ENCODE results near the gene EBF3.

EBF3 gene

DNA sequence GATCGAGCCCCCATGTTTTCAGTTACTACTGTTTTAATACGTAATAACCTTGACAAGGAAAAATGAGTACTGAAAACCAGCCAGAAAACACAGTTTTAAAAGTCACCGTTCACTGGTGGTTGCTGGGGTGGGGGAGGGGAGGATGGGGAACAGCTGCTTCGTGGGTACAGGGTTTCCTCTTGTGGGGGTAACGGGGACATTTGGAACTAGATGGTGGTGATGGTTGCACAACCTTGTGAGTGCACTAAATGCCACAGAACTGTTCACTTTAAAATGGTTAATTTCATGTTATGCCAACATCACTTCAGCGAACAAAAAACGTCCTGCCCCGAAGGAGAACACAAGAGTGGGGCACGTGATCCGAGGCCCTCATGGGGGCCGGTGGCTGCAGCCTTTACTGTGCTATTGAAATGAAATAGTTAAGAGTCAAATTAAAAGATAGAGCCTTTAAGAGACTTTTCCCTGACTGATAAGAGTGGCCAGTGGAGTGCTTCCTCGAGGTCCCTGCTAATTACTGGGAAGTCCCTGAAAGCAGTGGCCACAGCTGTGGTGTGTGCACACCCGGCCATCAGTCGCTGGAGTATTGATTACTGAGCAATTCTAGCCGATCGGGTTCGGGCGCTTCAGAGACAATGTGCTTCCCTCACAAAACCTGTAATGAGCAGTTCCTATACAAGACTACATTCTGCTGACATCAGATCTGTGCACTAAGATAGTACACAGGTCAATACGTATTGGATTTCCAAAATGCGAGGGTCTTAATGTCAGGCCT lies 80.3 kb downstream of the EBF3 start:
- peaks cover 4% of the 10 kb centered on the region for H3K4me1 ChIP-seq (ENCODE audit: insufficient read depth, low read length)
- H3K4me3 ChIP-seq (ENCODE audit: low read length): no peak overlapping the region
- H3K36me3 ChIP-seq (ENCODE audit: insufficient read depth, low read length): no peaks in the 10 kb centered on the region
- no peaks in the 10 kb centered on the region for H3K27me3 ChIP-seq (ENCODE audit: insufficient read depth, low read length)
- H2AFZ ChIP-seq (ENCODE audit: low read depth, low read length): no peak overlapping the region
- no peaks in the 10 kb centered on the region for H3K9me3 ChIP-seq (ENCODE audit: low read length)

DNA sequence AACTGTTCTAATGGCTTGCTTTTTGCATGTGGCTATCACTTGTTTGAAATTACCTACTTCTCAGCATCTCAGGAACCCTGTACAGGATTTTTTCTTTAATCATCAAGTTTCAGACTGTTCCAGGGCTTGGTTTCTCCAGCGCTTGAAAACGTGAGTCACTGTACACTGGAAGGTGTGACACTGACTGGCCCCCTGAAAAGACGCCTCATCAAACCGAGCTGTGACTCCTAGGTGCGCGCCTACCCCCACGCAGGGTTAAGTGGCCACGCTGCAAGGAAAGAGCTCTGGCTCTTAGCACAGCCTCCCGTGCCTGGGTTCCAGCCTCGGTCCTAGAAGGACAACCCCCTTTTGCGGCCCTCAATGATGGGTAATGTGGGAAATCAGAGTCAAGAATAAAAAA lies 81.0 kb downstream of the EBF3 start:
- Histone ChIP-seq H2AFZ (ENCODE audit: low read depth, low read length) (no peak overlapping the region), H3K36me3 (ENCODE audit: insufficient read depth, low read length) (no peaks in the 10 kb centered on the region), H3K4me3 (ENCODE audit: low read length) (no peak overlapping the region), H3K4me1 (ENCODE audit: insufficient read depth, low read length) (peaks cover 4% of the 10 kb centered on the region), H3K9me3 (ENCODE audit: low read length) (no peaks in the 10 kb centered on the region), H3K27me3 (ENCODE audit: insufficient read depth, low read length) (no peaks in the 10 kb centered on the region)

GRCh38 chr10:129882291-129883010 lies 81.6 kb downstream of the EBF3 start:
- H3K36me3 ChIP-seq (ENCODE audit: insufficient read depth, low read length): no peaks in the 10 kb centered on the region
- no peaks in the 10 kb centered on the region for H3K27me3 ChIP-seq (ENCODE audit: insufficient read depth, low read length)
- H3K4me3 ChIP-seq (ENCODE audit: low read length): no peak overlapping the region
- no peak overlapping the region for H2AFZ ChIP-seq (ENCODE audit: low read depth, low read length)
- peaks cover 4% of the 10 kb centered on the region for H3K4me1 ChIP-seq (ENCODE audit: insufficient read depth, low read length)
- no peaks in the 10 kb centered on the region for H3K9me3 ChIP-seq (ENCODE audit: low read length)

- H3K9me3 ChIP-seq (ENCODE audit: low read length): no peaks in the 10 kb centered on the region
- H3K4me1 ChIP-seq (ENCODE audit: insufficient read depth, low read length): peaks cover 2% of the 10 kb centered on the region
- no peaks in the 10 kb centered on the region for H3K27me3 ChIP-seq (ENCODE audit: insufficient read depth, low read length)
- H2AFZ ChIP-seq (ENCODE audit: low read depth, low read length): no peak overlapping the region
- H3K36me3 ChIP-seq (ENCODE audit: insufficient read depth, low read length): no peaks in the 10 kb centered on the region
- no peak overlapping the region for H3K4me3 ChIP-seq (ENCODE audit: low read length)
Observed at GRCh38 chr10:129881641-129882040, 82.4 kb downstream of the EBF3 start.

GRCh38 chr10:129880191-129880870 lies 83.7 kb downstream of the EBF3 start:
- H3K4me3 ChIP-seq (ENCODE audit: low read length): no peak overlapping the region

DNA sequence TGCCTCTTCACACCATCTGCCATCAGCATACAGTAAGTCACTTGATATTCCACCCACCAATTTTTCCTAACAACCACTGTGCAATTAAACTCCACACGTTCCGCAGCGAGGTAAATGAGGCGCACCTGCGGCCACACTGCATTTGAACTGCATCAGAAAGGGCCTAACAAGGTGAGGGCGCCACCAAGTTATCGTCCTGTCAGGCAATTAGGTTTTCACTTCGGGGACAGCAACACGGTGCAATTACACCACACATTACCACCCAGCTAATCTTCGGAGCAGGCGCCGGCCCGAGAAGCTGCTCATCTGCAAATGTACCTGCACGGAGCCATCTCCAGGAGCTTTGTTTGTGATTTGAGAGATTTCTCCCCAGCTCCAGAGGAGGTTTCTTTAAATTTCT lies 84.4 kb downstream of the EBF3 start:
- H3K27me3 ChIP-seq (ENCODE audit: insufficient read depth, low read length): no peaks in the 10 kb centered on the region
- no peaks in the 10 kb centered on the region for H3K36me3 ChIP-seq (ENCODE audit: insufficient read depth, low read length)
- H3K4me1 ChIP-seq (ENCODE audit: insufficient read depth, low read length): no peaks in the 10 kb centered on the region
- no peak overlapping the region for H2AFZ ChIP-seq (ENCODE audit: low read depth, low read length)
- peaks cover under 1% of the 10 kb centered on the region for H3K9me3 ChIP-seq (ENCODE audit: low read length)
- no peak overlapping the region for H3K4me3 ChIP-seq (ENCODE audit: low read length)

More at GRCh38 chr10:129880191-129880870, 83.7 kb downstream of the EBF3 start:
- Histone ChIP-seq H2AFZ (ENCODE audit: low read depth, low read length) (no peak overlapping the region), H3K27me3 (ENCODE audit: insufficient read depth, low read length) (no peaks in the 10 kb centered on the region), H3K4me1 (ENCODE audit: insufficient read depth, low read length) (no peaks in the 10 kb centered on the region), H3K36me3 (ENCODE audit: insufficient read depth, low read length) (no peaks in the 10 kb centered on the region), H3K9me3 (ENCODE audit: low read length) (no peaks in the 10 kb centered on the region)

DNA sequence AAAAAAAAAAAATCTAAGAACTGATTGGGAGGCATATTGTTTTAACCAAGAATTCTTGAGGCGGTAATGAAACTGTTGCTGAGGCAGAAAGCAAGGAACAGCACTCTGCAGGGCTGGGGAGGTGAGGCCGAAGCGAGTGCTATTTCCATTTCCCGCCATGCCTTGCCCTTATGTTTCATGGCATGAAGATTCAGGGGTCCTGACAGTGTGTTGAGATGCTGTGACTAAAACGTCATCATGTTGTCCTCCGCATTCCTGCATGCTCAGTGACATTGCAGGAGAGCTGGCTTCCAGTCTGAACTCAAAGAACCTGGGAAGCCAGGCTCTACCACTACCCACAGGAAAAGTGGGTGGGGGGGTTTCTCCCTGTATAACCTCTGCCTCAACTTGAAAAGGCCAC lies 85.2 kb downstream of the EBF3 start:
- Histone ChIP-seq H3K36me3 (ENCODE audit: insufficient read depth, low read length) (no peaks in the 10 kb centered on the region), H3K9me3 (ENCODE audit: low read length) (peaks cover 2% of the 10 kb centered on the region), H3K27me3 (ENCODE audit: insufficient read depth, low read length) (no peaks in the 10 kb centered on the region), H3K4me1 (ENCODE audit: insufficient read depth, low read length) (no peaks in the 10 kb centered on the region), H2AFZ (ENCODE audit: low read depth, low read length) (no peak overlapping the region), H3K4me3 (ENCODE audit: low read length) (no peak overlapping the region)

DNA sequence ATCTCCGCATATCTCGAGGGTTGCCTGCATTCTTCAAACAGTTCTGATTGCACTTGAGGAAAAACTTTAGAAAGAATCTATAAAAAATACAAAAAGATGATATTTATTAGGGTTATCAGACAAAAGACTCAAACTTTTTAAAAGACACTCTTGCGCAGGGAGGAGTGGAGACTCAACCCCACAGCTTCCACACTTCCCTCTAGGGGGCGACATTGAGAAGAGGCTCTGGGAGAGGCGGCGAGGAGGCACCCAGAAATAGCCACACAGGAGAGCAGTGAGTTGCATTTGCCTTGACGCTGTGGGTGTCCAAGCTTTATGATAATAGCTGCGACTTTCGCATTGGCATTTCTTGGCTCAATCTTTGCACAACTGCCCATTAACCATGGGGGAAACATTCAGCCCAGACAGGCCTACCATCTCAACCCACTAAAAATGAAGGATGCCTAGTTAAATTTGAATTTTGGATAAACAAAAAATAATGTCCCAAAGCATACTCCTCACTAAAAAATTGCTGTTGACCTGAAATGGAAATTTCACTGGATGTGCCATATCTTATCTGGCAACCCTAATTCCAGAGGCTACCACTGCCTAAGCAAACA lies 86.2 kb downstream of the EBF3 start:
- H3K4me1 ChIP-seq (ENCODE audit: insufficient read depth, low read length): no peaks in the 10 kb centered on the region
- peaks cover 2% of the 10 kb centered on the region for H3K9me3 ChIP-seq (ENCODE audit: low read length)
- no peaks in the 10 kb centered on the region for H3K27me3 ChIP-seq (ENCODE audit: insufficient read depth, low read length)
- H3K36me3 ChIP-seq (ENCODE audit: insufficient read depth, low read length): no peaks in the 10 kb centered on the region
- H3K4me3 ChIP-seq (ENCODE audit: low read length): no peak overlapping the region
- no peak overlapping the region for H2AFZ ChIP-seq (ENCODE audit: low read depth, low read length)

DNA sequence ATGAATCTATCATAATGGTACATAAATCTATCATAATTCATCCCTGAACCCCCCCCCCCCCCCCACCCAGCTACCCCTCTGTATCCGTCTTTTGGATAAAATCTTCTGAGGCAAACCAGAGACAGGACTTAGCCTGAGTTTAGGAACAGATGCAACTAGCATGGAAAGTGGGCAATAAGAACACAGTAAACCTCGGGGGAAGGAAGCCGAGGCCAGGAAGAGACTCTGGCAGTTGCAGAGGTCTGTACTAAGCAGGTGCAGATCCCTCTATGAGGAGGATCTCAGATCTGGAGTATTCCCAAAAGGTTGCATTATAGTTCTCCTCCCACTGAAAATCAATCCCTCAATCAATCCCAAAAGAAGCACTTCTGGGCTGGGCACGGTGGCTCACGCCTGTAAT lies 87.2 kb downstream of the EBF3 start:
- peaks cover 2% of the 10 kb centered on the region for H3K9me3 ChIP-seq (ENCODE audit: low read length)
- no peak overlapping the region for H3K4me3 ChIP-seq (ENCODE audit: low read length)
- H3K36me3 ChIP-seq (ENCODE audit: insufficient read depth, low read length): no peaks in the 10 kb centered on the region
- no peaks in the 10 kb centered on the region for H3K27me3 ChIP-seq (ENCODE audit: insufficient read depth, low read length)
- no peaks in the 10 kb centered on the region for H3K4me1 ChIP-seq (ENCODE audit: insufficient read depth, low read length)
- H2AFZ ChIP-seq (ENCODE audit: low read depth, low read length): no peak overlapping the region

- no peaks in the 10 kb centered on the region for H3K27me3 ChIP-seq (ENCODE audit: insufficient read depth, low read length)
- H3K36me3 ChIP-seq (ENCODE audit: insufficient read depth, low read length): no peaks in the 10 kb centered on the region
- H3K4me3 ChIP-seq (ENCODE audit: low read length): no peak overlapping the region
- H3K4me1 ChIP-seq (ENCODE audit: insufficient read depth, low read length): peaks cover 3% of the 10 kb centered on the region
- no peak overlapping the region for H2AFZ ChIP-seq (ENCODE audit: low read depth, low read length)
- H3K9me3 ChIP-seq (ENCODE audit: low read length): peaks cover 2% of the 10 kb centered on the region
Observed at GRCh38 chr10:129875993-129876726, 87.9 kb downstream of the EBF3 start.

DNA sequence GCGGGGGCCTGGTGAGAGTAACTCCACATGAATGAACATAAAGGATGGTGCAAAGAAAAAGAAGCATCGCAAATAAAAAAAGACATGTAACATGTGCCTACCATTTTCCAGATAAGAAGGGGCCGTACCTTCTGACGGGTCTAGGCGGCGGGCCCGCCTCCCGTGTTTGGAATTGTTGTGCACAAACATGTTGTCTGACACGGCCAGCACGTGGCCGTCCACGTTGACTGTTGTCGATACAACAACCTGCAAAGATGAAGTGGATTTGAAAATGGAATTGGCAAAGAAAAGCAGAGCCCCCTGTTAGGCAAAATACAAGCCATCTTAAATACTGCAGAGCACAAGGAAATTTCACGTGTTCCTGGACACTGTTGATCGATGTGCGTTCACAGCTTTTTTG lies 90.7 kb downstream of the EBF3 start:
- Histone ChIP-seq H3K27me3 (ENCODE audit: insufficient read depth, low read length) (no peaks in the 10 kb centered on the region), H3K36me3 (ENCODE audit: insufficient read depth, low read length) (no peaks in the 10 kb centered on the region), H3K4me1 (ENCODE audit: insufficient read depth, low read length) (peaks cover 15% of the 10 kb centered on the region), H2AFZ (ENCODE audit: low read depth, low read length) (no peak overlapping the region), H3K4me3 (ENCODE audit: low read length) (no peak overlapping the region), H3K9me3 (ENCODE audit: low read length) (peaks cover 2% of the 10 kb centered on the region)

- Histone ChIP-seq H3K9me3 (ENCODE audit: low read length) (peaks cover 2% of the 10 kb centered on the region), H3K27me3 (ENCODE audit: insufficient read depth, low read length) (no peaks in the 10 kb centered on the region), H3K4me3 (ENCODE audit: low read length) (no peak overlapping the region), H2AFZ (ENCODE audit: low read depth, low read length) (no peak overlapping the region), H3K36me3 (ENCODE audit: insufficient read depth, low read length) (no peaks in the 10 kb centered on the region), H3K4me1 (ENCODE audit: insufficient read depth, low read length) (peaks cover 15% of the 10 kb centered on the region)
Observed at GRCh38 chr10:129871966-129872365, 92.1 kb downstream of the EBF3 start.
